Stimulated activated CD4-positive, alpha-beta T cell treated with anti-CD3 and anti-CD28 coated beads, Interleukin-1b, Interleukin-23, amount 100 ng/mL, for 4 hours (primary cell): ENCODE measurements around the gene CNTN4.

Experiments
- DNase-seq, 2 donors: peaks; one replicate each; pipeline ENCODE4 v3.0.0-alpha.2; 2020; ENCODE audit warnings: low read depth in 2 of 2

Gene CNTN4

DNA sequence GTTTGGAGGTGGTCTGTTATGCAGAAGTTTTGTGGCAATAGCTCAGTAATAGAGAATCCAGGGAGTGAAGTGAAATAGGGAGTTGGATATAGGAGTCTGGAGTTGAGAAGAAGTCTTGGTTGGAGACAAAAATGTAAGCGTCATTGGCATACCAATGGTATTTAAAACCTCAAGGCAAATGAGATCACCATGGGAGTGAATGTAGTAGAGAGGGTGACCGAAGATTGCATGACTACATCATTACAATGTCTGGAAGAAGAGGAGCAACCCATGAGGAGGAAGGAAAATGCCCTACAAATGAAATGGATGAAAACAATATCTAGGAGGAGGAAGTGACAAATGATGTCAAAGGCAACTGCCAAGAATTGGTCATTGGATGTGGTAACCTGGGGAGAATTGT is 54.4 kb downstream of the CNTN4 start:
- DNase-seq, result no peak

DNA sequence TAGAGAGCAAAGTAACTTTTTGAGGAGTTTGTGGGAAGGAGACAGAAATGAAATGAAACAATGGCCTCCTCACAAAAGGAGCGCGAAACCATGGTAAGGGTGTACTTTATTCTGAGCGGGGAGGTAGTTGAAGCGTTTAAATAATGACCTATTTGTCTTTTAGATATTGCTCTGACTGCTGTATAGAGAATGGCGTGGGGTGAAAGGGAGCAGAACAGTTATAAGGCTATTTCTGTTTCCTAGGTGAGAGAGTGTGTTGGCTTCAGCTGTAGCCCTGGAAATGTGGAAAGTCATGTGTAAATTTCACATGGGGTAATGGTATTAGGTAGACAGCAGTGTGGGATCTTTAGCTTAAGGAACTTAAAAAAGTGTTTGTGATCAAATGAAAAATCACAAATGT is 54.9 kb downstream of the CNTN4 start:
- DNase-seq, result no peak

DNA sequence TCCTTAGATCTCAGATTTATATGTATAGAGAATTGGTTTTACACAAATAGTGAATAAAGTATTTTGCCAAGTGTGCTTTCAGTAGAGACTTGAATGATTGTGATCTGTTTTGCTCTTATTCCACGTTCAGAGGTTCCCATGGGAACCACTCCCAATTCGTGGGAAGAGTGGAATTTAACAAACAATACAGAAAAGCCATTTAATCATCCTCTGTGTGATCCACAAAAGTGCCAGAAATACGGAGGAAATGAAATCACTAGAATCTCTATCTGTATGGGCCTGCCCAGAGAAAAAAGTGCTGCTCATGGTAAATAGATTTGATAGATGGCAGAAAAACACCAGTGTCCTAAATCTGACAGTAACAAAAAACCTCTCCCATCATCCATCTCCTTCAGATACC is 56.0 kb downstream of the CNTN4 start:
- no peak for DNase-seq

DNA sequence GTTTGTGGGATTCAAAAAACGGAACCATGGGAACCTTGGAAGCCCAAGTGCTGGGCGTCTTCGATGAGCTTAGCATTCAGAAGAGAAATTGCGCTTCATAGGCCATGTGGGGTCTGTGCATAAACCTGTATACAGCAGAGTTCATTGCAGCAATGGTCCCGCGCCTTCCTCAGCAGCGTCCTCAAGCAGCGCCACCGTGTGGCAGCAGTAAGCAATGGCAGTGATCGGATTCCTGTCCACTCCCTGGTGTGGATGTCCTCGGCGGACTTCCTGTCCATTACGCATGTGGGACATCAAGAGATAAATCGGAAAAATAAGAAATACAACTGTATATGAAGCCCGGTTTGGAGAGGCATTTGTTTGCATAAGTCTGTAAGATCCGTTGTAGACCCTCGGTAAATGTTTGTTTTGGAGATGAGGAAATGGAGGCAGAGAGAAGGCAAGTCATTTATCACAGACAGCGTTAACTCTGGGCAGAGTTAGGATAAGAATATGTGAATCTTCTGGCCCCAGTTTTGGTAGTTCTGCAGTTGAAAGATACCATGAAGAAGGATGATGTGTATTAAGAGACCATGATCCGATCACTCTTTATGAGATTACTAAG is 57.7 kb downstream of the CNTN4 start:
- no peak for DNase-seq

DNA sequence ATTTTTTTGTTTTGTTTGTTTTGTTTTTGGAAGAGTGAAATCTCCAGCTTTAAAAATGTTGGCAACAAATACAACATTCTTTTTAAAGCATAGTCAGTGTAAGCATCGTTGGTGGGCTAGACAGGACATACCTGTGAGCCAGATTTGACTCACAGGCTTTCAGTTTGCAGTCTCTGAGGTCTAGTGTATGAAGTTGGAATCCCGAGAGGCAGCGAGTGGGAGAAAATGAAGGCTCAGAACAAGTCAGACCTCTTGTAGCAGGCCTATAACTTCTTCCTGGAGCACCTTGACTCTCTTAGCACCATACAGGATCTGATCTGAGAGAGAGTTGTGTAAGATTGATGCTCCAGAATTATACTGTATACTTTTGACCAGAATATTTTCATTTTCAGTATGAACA is 60.2 kb downstream of the CNTN4 start:
- DNase-seq, result no peak

DNA sequence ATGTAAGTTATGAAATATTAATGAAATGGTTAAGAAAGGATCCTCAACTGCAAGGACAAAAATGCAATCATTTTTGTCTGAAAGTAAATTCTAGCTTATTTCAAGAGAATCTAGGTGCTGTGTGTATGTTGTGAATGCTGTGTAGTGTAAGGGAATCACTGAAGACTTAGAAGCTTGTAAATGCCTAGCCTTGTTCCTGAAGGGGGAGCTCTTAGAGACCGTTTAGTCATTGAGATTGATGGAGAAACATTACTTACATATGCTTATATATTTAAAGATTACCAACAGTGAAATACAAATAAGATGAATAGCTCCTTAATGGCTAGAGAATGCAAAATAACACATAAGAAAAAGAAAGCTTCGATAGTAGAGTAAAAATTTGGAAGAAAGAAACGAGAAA is 67.9 kb downstream of the CNTN4 start:
- no peak for DNase-seq

DNA sequence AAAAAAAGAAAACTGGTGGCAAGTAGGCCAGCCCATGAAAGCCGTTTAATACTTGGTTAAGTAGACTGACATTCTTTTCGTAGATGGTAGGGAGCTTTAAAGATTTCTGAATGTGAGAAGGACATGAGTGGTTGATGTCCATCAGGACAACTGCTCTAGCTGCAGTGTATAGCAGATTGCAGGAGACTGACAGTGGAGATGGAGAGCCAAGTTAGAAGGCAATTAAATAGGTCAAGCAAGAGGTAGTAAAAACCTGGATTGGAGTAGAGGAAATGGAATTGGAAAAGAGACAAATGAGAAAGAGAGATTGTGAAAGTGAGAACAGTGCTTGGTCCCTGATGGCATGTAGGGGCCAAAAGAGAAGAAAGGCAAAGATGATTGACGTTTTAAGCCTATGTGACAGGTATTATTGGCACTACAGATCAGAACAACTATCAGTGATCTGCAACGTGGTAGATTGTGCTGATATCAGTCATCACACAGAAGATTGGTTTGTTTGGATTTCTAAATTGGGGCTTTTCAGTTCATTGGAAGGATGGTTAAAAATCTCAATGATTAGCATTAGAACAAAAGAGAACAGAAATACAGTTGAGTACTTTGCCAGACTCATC is 74.0 kb downstream of the CNTN4 start:
- DNase-seq, result no peak

DNA sequence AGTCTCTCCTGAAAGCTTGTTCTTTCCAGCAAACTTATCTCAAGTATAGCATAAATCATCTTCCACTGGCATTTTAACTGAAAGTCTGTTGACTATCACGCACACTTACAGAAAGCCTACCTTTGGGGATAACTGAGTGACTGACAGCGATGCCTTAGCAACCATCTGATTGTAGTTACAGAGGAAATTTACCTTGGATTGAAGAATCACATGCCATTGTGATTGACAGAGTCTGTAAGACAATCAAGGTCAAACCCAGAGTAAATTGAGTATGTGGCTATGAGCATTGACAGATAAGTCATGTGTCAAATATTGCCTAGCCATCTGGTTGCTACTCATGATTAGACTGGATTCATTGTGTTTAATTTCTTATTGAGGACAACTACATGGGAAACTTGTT is 82.0 kb downstream of the CNTN4 start:
- no peak for DNase-seq

DNA sequence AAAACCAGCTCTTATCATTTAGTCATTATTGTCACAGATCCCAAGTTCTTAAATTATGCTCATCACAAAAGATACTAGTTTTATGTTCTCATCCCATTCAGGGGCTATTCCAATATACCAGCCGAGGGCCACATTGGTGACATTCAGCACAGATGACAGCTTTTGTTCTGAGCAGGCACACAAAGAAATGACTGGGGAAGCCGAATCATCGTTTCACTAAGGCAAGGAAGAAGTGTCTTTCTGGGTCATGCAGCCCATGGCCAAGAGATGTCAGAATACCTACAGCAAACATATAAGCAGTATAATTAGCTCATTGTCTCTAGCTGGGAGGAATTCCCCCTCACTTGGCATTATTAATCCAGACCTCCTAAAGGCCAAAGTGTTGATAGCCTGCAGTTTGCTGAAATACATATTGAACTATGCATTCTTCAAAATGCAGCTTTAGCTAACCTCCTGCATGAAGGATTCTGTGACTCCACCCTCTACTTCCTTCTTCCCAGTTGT is 100.2 kb downstream of the CNTN4 start:
- DNase-seq, result no peak

DNA sequence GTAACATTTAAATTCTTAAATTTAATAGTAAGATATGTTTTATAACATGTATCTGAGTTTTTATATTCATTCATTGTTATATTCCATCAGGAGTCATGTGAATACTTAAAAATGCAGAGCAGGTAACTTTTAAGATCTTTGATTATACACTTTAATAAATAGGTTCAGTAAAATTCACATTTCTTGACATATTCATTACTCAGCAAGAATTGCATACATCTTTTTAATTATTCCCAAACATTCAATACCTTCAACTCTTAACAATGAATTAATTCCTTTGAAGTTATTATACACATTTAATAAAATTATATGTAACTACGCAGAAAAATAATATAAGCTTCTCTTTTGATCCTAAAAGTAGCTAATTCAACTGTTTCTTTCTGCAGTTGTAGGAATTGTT is 105.4 kb downstream of the CNTN4 start:
- no peak for DNase-seq

DNA sequence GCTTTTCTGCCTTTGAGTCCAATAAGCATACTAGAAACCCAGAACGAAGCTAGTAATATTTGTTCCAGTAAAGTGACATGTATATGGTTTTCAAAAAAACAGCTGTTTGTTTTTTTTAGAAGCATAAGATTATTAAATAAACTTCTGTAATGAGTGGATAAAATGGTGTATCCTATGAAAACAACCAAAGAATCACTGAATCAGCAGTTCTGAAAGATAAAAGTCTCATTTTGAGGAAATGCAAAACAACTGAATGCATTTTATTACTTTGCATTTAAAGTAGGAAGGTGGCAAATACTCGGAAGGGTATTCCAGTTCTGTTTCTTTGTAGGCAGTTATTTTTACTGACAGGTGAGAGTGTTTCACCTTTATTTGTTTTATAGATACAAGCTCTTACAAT is 107.0 kb downstream of the CNTN4 start:
- DNase-seq, result no peak

DNA sequence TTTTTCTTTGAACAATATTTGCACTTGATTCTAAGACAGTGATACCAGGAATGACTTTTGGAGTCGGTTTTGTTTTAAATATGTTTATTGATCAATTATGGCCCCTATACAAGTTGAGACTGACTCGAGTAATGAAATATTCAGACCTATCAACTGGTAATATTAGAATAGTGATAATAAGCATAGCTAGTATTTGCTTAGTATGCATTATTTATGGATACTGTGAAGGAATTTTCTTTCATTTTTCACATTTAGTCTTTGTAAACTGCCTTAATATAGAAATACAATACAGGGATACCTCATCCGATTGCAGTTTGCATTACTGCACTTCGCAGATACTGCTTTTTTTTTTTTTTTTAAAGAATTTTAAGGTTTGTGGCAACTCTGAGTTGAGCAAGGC is 107.9 kb downstream of the CNTN4 start:
- no peak for DNase-seq

DNA sequence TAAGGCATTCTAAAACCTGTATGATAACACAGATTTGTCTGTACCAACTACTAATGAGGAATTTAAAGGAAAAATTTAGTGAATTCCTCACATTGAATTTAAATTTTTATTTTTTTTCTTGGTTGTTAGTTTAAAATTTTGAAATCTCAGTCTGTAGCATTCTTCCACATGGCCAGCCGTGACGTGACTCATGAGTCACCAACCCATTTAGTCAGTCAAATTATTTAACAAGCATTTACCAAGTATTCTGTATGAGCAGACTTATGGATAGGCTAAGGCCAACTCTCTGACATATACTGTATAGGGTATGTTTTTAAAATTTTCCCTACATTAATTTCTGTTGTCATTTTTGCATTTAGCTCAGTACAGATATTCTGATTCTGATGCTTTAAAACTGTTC is 112.9 kb downstream of the CNTN4 start:
- no peak for DNase-seq

DNA sequence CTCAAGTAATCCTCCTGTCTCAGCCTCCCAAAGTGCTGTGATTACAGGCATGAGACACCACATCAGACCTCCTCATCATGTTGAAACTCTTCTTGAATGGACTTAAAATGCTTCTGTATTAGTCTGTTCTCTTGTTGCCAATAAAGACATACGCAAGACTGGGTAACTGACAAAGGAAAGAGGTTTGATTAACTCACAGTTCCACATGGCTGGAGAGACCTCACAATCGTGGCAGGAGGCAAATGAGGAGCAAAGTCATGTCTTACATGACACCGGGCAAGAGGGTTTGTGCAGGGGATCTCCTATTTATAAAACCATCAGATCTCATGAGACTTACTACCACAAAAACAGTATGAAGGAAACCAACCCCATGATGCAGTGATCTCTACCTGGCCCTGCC is 113.5 kb downstream of the CNTN4 start:
- no peak for DNase-seq

DNA sequence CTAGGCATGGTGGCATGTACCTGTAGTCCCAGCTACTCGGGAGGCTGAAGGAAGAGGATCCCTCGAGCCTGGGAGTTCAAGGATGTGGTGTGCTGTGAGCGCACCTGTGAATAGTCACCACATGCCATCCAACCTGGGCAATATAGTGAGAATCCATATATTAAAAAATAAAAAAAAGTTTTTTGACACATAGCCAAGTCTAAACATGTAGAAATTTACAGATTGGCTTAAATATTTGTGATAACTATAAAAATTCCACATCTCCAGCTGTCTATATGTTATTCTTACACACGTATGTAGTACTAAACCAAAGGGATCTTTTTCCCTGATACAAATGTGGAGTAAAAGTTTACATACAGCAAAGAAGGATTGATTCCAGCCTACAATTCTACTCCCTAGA is 119.7 kb downstream of the CNTN4 start:
- no peak for DNase-seq

DNA sequence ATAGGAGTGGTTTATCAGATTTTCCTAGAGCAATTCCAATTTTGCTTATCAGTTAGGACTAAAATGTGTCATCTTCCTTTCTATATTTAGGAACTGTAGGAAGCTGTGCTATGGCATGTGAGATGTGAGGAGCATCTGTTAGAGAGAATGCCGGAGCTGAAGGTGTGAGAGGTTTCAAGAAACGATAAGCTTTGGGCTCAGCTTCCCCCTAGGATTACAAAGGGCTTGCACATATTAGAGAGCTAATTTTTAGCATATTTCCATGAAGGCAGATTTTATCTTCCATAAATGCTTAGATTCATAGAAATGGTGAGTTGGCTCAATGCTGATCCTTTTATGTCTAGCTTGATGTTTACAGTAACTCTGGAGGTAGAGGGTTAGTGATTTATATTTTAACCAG is 120.2 kb downstream of the CNTN4 start:
- DNase-seq, result no peak

DNA sequence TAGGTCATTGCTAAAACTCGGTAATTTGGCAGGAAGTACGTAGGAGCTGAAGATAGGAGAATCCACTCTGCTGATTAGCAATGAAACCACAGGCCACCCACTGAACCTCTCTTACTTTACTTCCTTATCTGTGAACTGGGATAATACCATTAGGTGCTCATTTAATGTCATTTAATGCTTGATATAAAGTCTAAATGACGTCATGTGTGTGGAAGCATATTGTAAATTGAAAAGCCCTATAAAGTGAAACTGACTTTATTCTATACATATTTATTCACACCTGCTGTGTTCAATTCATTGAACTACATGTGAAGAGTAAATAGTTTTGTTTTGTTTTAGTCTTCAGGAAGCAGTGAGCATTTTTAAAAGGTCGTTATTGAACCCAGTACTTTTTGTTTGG is 137.5 kb downstream of the CNTN4 start:
- no peak for DNase-seq

DNA sequence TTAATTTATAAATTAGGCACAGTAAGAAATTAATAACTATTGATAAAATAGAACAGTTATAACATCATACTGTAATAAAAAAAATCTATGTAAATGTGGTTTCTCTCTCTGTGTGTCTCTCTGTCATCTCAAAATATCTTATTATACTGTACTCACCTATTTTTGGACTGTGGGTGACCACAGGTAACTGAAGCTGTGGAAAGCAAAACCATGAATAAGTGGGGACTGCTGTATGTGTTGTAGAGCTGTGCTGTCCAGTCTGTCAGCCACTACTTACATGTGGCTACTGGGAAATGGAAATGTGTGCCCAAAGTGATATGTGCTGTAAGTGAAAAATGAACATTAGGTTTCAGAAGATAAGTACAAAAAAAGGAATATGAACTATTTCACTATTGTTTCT is 145.5 kb downstream of the CNTN4 start:
- DNase-seq, result no peak

DNA sequence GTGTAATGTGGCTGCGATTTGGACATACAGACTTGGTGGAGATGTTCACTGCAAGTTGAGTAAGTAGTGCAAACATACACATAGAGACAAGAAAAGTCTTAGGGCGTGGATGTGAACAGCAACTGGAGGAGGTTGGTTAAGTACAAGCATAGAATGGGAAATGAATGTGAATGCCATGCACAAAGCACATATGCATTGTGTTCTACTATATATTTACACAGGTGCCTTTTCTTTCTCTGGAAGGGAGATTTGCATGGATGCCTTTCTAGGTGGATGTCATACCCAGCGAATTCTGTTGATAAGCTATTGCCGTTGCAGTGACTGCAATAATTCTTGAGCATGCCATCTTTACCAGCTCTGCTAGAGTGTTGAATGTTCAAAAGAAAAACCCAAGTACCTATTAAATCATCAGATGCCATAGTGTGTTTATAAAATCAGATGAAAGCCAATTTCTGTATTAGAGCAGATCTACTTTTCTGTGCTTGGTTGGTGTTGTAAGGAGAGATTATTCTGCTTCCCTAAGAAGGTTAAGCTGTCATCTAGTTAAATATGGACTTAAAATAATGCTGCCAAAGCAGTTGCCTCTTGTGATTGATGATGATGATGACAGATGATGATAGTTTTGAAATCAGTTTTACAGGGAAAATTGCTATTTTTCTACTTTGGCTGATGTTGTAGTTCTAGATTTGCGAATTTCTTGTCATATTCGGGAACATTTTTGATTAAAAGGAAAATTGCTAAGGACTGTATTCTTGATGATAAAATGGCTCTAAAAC is 148.4 kb downstream of the CNTN4 start:
- no peak for DNase-seq

DNA sequence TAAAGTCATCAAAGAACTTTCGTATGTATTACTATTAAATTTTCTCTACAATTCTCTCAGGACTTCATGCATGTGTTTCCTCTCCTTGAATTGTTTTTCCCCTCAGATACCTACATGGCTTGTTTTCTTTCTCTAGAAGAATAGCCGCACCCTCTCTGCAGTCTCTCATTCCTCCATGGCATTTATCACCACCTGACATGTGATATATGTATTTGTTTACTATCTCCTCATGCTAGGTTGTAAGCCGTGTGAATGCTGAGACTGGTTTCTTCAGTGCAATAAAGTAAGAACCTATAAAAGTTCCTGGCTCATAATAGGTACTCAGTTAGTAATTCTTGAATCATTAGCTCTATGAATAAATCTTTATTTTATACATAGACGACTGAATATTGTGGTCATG is 149.2 kb downstream of the CNTN4 start:
- no peak for DNase-seq

DNA sequence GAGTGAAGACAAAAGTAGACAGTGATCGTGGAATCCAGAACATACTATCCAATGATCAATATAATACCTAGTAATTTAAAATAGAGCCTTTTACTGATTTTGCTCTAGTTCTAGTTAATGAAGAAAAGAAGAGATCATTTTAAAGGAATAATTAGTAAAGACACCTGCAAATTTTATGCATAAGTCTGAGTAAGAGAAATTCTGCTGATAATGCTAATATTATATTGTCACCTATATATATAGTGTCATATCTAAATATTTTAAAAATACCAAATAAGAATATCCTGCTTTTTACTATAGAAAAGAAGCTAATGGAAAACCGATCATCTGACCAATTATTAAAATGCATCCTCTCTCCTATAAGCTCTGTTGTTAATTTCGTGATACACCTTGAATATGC is 152.1 kb downstream of the CNTN4 start:
- no peak for DNase-seq

DNA sequence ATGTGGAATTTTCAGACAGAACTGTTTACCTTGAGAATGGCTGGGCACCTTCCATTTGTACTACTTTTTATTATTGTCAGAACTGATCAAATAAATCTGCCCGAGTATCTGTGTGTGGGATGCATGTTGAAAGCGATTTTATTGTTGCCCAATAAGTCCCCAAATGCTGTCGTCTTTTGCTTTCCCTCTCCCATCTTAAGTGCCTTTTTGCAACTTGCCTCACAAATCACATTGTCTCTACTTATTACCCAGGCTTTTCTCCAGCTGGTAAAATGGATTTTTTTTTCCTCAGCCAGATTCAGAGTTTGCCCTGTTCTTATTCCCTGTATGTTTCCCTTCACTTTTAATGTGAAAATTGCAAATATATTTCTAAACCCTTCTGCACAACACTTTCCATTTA is 163.1 kb downstream of the CNTN4 start:
- no peak for DNase-seq

DNA sequence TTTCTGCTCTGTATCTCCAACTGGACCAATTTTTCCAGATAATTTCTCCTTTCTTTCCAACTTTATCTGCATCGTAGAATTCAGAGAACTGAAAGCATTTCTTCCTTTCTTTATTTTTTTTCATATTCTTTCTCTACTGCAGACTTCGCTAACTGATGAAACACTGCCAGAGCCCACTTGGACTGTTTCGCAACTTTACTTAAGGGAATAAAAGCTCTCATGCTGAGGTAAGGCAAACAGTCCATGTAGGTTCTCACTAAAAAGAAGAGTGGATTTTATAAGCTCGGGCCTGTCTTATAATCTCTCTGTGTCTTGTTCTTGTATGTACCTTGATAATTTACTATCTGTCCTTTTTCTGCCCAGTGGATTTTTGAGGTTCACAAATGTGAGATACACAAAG is 163.5 kb downstream of the CNTN4 start:
- DNase-seq, result no peak
